ENCODE results near the gene SDCCAG8. TPM values are rescaled to one million over a fixed set of nuclear protein-coding genes. Genes with fewer than 3 reads are reported as not detected.

SDCCAG8 gene
- total and polyA plus RNA-seq, 2 of the 8 experiments (the other 6 are each of a cell fraction or from before 2014, with no cell fraction given), result 15.6 to 21.0 TPM

DNA sequence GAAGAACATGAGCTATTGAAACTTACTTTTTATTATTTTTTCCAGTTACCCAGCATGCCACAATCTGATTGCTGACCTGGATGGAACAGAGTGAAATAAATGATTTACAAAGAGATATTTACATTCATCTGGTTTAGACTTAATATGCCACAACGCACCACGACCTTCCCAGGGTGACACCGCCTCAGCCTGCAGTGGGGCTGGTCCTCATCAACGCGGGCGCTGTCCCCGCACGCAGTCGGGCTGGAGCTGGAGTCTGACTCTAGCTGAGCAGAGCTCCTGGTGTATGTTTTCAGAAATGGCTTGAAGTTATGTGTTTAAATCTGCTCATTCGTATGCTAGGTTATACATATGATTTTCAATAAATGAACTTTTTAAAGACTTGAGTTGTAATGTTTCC lies 243.9 kb downstream of the SDCCAG8 start:
- no peak overlapping the region for H3K4me3 ChIP-seq (ENCODE audit: extremely low read depth in 1 of 4, insufficient read depth in 2 of 4, low read depth in 3 of 4, low read length in 4 of 4)
- no peak overlapping the region for H2BK120ac ChIP-seq (replicated peaks; ENCODE audit: low read depth, low read length)
- H3K14ac ChIP-seq (ENCODE audit: insufficient read length), result no peak overlapping the region
- H3K27ac ChIP-seq (ENCODE audit: low read depth, low read length), result no peak overlapping the region
- H3K9ac ChIP-seq (replicated peaks in 1 of 4; ENCODE audit: extremely low read depth in 1 of 4, low read depth in 3 of 4, low read length in 3 of 4), result no peak overlapping the region
- H3K9me3 ChIP-seq (ENCODE audit: insufficient read depth in 2 of 2, low read depth in 1 of 2, low read length in 1 of 2), result no peaks in the 10 kb centered on the region
- H3K79me1 ChIP-seq (ENCODE audit: low read depth, low read length), result no peaks in the 10 kb centered on the region
- H2AFZ ChIP-seq (ENCODE audit: low read length), result no peak overlapping the region
- no peaks in the 10 kb centered on the region for H3K23me2 ChIP-seq (ENCODE audit: low read depth, low read length)
- no peak overlapping the region for H3K23ac ChIP-seq (ENCODE audit: insufficient read length)
- no peaks in the 10 kb centered on the region for H3K79me2 ChIP-seq (ENCODE audit: control insufficient read depth in 1 of 2, insufficient read depth in 2 of 2, low read length in 2 of 2)
- 95% methylated on average over 10 of the region's 10 CpGs; no CpG with 5 or more reads in 1 of the 2 experiments for WGBS, 2 experiments (ENCODE audit: extremely low coverage in 1 of 2, insufficient coverage in 1 of 2, insufficient read length in 1 of 2, insufficient replicate concordance in 2 of 2, low coverage in 1 of 2, low lambda C conversion rate in 2 of 2, missing lambda C conversion rate in 1 of 2)
- H2BK20ac ChIP-seq (ENCODE audit: low read length), result no peak overlapping the region
- H3K18ac ChIP-seq (ENCODE audit: extremely low read depth, low read length), result no peak overlapping the region
- H3K27me3 ChIP-seq (replicated peaks in 1 of 4; ENCODE audit: control insufficient read depth in 3 of 4, extremely low read depth in 1 of 4, insufficient read depth in 3 of 4, low read length in 3 of 4), result no peaks in the 10 kb centered on the region
- ChIA-PET CTCF (ENCODE audit: partially characterized antibody) (no interaction called here), POLR2A (ENCODE audit: partially characterized antibody) (interaction anchor here (0.9 kb wide), 1 partner anchor 9 kb away, joined by 3 read pairs; no protein-coding TSS in a partner anchor)
- no peak overlapping the region for H3K56ac ChIP-seq (replicated peaks; ENCODE audit: insufficient read length, low read depth, low read length)
- no peak overlapping the region for H3K4ac ChIP-seq (replicated peaks; ENCODE audit: insufficient read length, low read depth, low read length)
- no peak overlapping the region for H4K8ac ChIP-seq (ENCODE audit: extremely low read depth, insufficient read depth, low read length)
- no peak overlapping the region for H4K5ac ChIP-seq (ENCODE audit: insufficient read length, low read depth, low read length)
- no peak for FAIRE-seq
- no peaks in the 10 kb centered on the region for H4K20me1 ChIP-seq (replicated peaks in 1 of 2; ENCODE audit: control insufficient read depth in 1 of 2, insufficient read depth in 2 of 2, low read length in 2 of 2)
- H2BK5ac ChIP-seq (ENCODE audit: low read depth, low read length), result no peak overlapping the region
- no peak overlapping the region for H2AK5ac ChIP-seq (ENCODE audit: low read depth, low read length)
- DNase-seq (ENCODE audit: low read depth in 1 of 2, low spot score in 2 of 2), result no peak
- H2BK15ac ChIP-seq (ENCODE audit: low read length), result no peak overlapping the region
- H3K4me2 ChIP-seq (ENCODE audit: insufficient read depth in 1 of 2, low read depth in 2 of 2, low read length in 2 of 2), result no peak overlapping the region
- no peak for TF ChIP-seq SP2 (IDR thresholded peaks at IDR 0.05; ENCODE audit: low read length)
- TF ChIP-seq SP4 (IDR thresholded peaks at IDR 0.05; ENCODE audit: low read length), result no peak
- TF ChIP-seq HDAC6 (IDR thresholded peaks at IDR 0.05; ENCODE audit: low read depth, low read length), result no peak
- TF ChIP-seq RXRA (IDR thresholded peaks at IDR 0.05; ENCODE audit: insufficient read depth, low read depth, low read length), result no peak
- TF ChIP-seq SUZ12 (IDR thresholded peaks at IDR 0.05; ENCODE audit: low read length), result no peak
- TF ChIP-seq MAFK (IDR thresholded peaks at IDR 0.05; ENCODE audit: low read depth, low read length), result no peak
- TF ChIP-seq SIRT6 (IDR thresholded peaks at IDR 0.05; ENCODE audit: low read length), result no peak
- TF ChIP-seq RAD21 (IDR thresholded peaks at IDR 0.05 in 1 of 2, conservative IDR thresholded peaks at IDR 0.05 in 1 of 2; ENCODE audit: low read depth in 2 of 2, low read length in 2 of 2), result no peak
- no peak for TF ChIP-seq CEBPB (IDR thresholded peaks at IDR 0.05; ENCODE audit: low read depth, low read length)
- no peak overlapping the region for H4K91ac ChIP-seq (replicated peaks; ENCODE audit: insufficient read length, low read length)
- H2BK12ac ChIP-seq (ENCODE audit: low read depth, low read length), result no peak overlapping the region
- H3K36me3 ChIP-seq (ENCODE audit: control insufficient read depth in 2 of 4, insufficient read depth in 4 of 4, low read length in 3 of 4), result no peaks in the 10 kb centered on the region; a peak in 2 of 8 replicates
- H3K4me1 ChIP-seq (replicated peaks in 1 of 4; ENCODE audit: control insufficient read depth in 3 of 4, insufficient read depth in 4 of 4, low read length in 3 of 4), result peaks cover 0 to 7% (median 5%) of the 10 kb centered on the region in 4 experiments; a peak in 5 of 7 replicates

Measured in H1 (cell line).